ENCODE data around the gene FGD4.

Gene FGD4

DNA sequence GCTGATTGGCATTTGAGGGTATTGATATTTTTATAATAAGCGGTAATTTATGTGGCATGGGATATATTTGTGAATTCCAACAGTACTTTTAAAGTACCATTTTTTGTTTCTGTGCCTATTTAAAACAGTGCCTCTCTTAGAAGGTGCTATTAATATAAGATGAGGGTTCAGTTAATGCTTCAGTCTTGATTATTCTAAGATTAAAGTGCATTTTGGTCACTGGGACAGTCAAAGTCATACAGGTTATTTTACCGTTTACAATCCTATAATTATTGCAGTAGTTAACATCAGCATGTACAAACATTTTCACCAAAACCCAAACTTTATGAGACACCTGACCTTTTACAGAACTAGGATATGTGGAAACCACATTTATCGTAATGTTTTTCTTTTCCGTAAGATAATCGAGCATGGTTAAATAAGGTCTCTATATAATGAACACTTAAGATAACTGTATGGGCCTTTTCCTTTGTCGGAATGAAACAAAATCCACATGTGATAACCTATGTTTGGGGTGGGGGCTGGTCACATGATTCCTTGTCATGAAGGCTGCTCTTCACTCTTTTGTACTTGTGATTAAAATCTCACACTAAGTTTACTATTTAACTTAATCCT is 242.0 kb downstream of the FGD4 start:
- H3K9ac ChIP-seq (ENCODE audit: low read depth, low read length, poor library complexity) = no peak overlapping the region
- H2BK120ac ChIP-seq (ENCODE audit: low read depth, low read length) = no peak overlapping the region
- no peak overlapping the region for H3K4me3 ChIP-seq (ENCODE audit: low read length in 2 of 2)
- no peak overlapping the region for H3K18ac ChIP-seq (ENCODE audit: low read length)
- no peak for DNase-seq (ENCODE audit: low spot score)
- H3K27ac ChIP-seq (replicated peaks; ENCODE audit: low read length) = no peak overlapping the region
- no peak overlapping the region for H4K8ac ChIP-seq (ENCODE audit: low read depth, low read length)
- WGBS, 2 donors (ENCODE audit: extremely low coverage in 2 of 2, insufficient read length in 2 of 2, insufficient replicate concordance in 1 of 2) = 100% methylated on average over 1 of the region's 6 CpGs; no CpG with 5 or more reads in 1 of the 2 donors
- peaks cover 16 to 90% of the 10 kb centered on the region in 2 donors for H3K36me3 ChIP-seq (replicated peaks in 1 of 2; ENCODE audit: control insufficient read depth in 2 of 2, insufficient read depth in 2 of 2, low read length in 2 of 2)
- no peak overlapping the region for H2BK5ac ChIP-seq (ENCODE audit: low read length)
- no peak overlapping the region for H2AK5ac ChIP-seq (ENCODE audit: low read depth, low read length)
- no peak overlapping the region for H3K14ac ChIP-seq (ENCODE audit: low read length)
- no peaks in the 10 kb centered on the region for H3K4me1 ChIP-seq (ENCODE audit: control insufficient read depth in 2 of 2, insufficient read depth in 1 of 2, low read depth in 1 of 2, low read length in 2 of 2)
- no peak overlapping the region for H3K23ac ChIP-seq (ENCODE audit: low read depth, low read length, poor library complexity)
- no peak overlapping the region for H2BK12ac ChIP-seq (ENCODE audit: low read length)
- H3K4me2 ChIP-seq (ENCODE audit: insufficient read depth, low read length, poor library complexity, severe bottlenecking) = no peak overlapping the region
- no peak overlapping the region for H3K4ac ChIP-seq (ENCODE audit: low read length)
- no peak overlapping the region for H4K91ac ChIP-seq (ENCODE audit: low read depth, low read length, poor library complexity)
- H2BK15ac ChIP-seq (ENCODE audit: low read length) = no peak overlapping the region
- no peak overlapping the region for H2AFZ ChIP-seq (ENCODE audit: low read length)
- H3K79me1 ChIP-seq (ENCODE audit: low read depth, low read length) = no peaks in the 10 kb centered on the region
- peaks cover 0 to 2% of the 10 kb centered on the region in 2 donors for H3K9me3 ChIP-seq (replicated peaks in 1 of 2; ENCODE audit: control insufficient read depth in 2 of 2, insufficient read depth in 1 of 2, low read depth in 1 of 2, low read length in 2 of 2)
- no peaks in the 10 kb centered on the region for H3K27me3 ChIP-seq (ENCODE audit: control insufficient read depth in 3 of 3, insufficient read depth in 3 of 3, low read depth in 1 of 3, low read length in 3 of 3)

- Histone ChIP-seq H2BK5ac (ENCODE audit: low read length) (no peak overlapping the region), H4K91ac (ENCODE audit: low read depth, low read length, poor library complexity) (no peak overlapping the region), H3K36me3 (replicated peaks in 1 of 2; ENCODE audit: control insufficient read depth in 2 of 2, insufficient read depth in 2 of 2, low read length in 2 of 2) (peaks cover 8 to 67% of the 10 kb centered on the region in 2 donors), H3K79me1 (ENCODE audit: low read depth, low read length) (no peaks in the 10 kb centered on the region), H3K18ac (ENCODE audit: low read length) (no peak overlapping the region), H3K4ac (ENCODE audit: low read length) (no peak overlapping the region), H3K9ac (ENCODE audit: low read depth, low read length, poor library complexity) (no peak overlapping the region), H3K27ac (replicated peaks; ENCODE audit: low read length) (no peak overlapping the region), H3K4me2 (ENCODE audit: insufficient read depth, low read length, poor library complexity, severe bottlenecking) (no peak overlapping the region), H3K9me3 (replicated peaks in 1 of 2; ENCODE audit: control insufficient read depth in 2 of 2, insufficient read depth in 1 of 2, low read depth in 1 of 2, low read length in 2 of 2) (no peaks in the 10 kb centered on the region), H3K27me3 (ENCODE audit: control insufficient read depth in 3 of 3, insufficient read depth in 3 of 3, low read depth in 1 of 3, low read length in 3 of 3) (no peaks in the 10 kb centered on the region), H2BK120ac (ENCODE audit: low read depth, low read length) (no peak overlapping the region), H4K8ac (ENCODE audit: low read depth, low read length) (no peak overlapping the region), H3K4me3 (ENCODE audit: low read length in 2 of 2) (no peak overlapping the region), H2AK5ac (ENCODE audit: low read depth, low read length) (no peak overlapping the region), H3K14ac (ENCODE audit: low read length) (no peak overlapping the region), H2BK15ac (ENCODE audit: low read length) (no peak overlapping the region), H3K4me1 (ENCODE audit: control insufficient read depth in 2 of 2, insufficient read depth in 1 of 2, low read depth in 1 of 2, low read length in 2 of 2) (no peaks in the 10 kb centered on the region), H2AFZ (ENCODE audit: low read length) (no peak overlapping the region), H2BK12ac (ENCODE audit: low read length) (no peak overlapping the region), H3K23ac (ENCODE audit: low read depth, low read length, poor library complexity) (no peak overlapping the region)
- WGBS, 2 donors (ENCODE audit: extremely low coverage in 2 of 2, insufficient read length in 2 of 2, insufficient replicate concordance in 1 of 2) = no CpG with 5 or more reads among the region's 2 CpGs
- no peak for DNase-seq (ENCODE audit: low spot score)
These were observed 245.1 kb downstream of the FGD4 start for GRCh38 chr12:32644431-32644830.

DNA sequence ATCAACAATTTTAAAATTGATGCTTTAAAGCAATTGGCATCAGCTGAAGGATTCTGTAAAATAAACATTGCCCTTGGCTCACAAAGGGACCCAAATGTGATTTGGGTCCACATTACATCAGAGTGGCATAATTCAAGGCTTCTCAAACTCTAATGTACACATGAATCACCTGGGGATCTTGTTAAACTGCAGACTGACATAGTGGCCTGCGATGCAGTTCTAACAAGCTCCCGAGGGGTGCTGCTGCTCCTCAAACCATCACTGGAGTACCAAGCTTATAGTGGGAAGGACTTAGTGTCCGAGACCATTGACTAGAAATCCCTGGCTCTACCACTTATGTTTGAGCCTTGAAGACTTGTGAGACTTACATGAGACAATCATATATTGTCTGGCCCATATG is 247.9 kb downstream of the FGD4 start:
- Histone ChIP-seq H4K8ac (ENCODE audit: low read depth, low read length) (no peak overlapping the region), H3K18ac (ENCODE audit: low read length) (no peak overlapping the region), H3K27ac (replicated peaks; ENCODE audit: low read length) (no peak overlapping the region), H3K23ac (ENCODE audit: low read depth, low read length, poor library complexity) (no peak overlapping the region), H2AFZ (ENCODE audit: low read length) (no peak overlapping the region), H2AK5ac (ENCODE audit: low read depth, low read length) (no peak overlapping the region), H2BK120ac (ENCODE audit: low read depth, low read length) (no peak overlapping the region), H4K91ac (ENCODE audit: low read depth, low read length, poor library complexity) (no peak overlapping the region), H3K79me1 (ENCODE audit: low read depth, low read length) (no peaks in the 10 kb centered on the region), H3K4ac (ENCODE audit: low read length) (no peak overlapping the region), H3K14ac (ENCODE audit: low read length) (no peak overlapping the region), H2BK5ac (ENCODE audit: low read length) (no peak overlapping the region), H2BK12ac (ENCODE audit: low read length) (no peak overlapping the region), H3K4me1 (ENCODE audit: control insufficient read depth in 2 of 2, insufficient read depth in 1 of 2, low read depth in 1 of 2, low read length in 2 of 2) (no peaks in the 10 kb centered on the region), H3K27me3 (ENCODE audit: control insufficient read depth in 3 of 3, insufficient read depth in 3 of 3, low read depth in 1 of 3, low read length in 3 of 3) (no peaks in the 10 kb centered on the region), H3K9ac (ENCODE audit: low read depth, low read length, poor library complexity) (no peak overlapping the region), H2BK15ac (ENCODE audit: low read length) (no peak overlapping the region), H3K4me2 (ENCODE audit: insufficient read depth, low read length, poor library complexity, severe bottlenecking) (no peak overlapping the region), H3K36me3 (replicated peaks in 1 of 2; ENCODE audit: control insufficient read depth in 2 of 2, insufficient read depth in 2 of 2, low read length in 2 of 2) (peaks cover 2 to 39% of the 10 kb centered on the region in 2 donors), H3K9me3 (replicated peaks in 1 of 2; ENCODE audit: control insufficient read depth in 2 of 2, insufficient read depth in 1 of 2, low read depth in 1 of 2, low read length in 2 of 2) (no peaks in the 10 kb centered on the region), H3K4me3 (ENCODE audit: low read length in 2 of 2) (no peak overlapping the region)
- WGBS, 2 donors (ENCODE audit: extremely low coverage in 2 of 2, insufficient read length in 2 of 2, insufficient replicate concordance in 1 of 2) = no CpG with 5 or more reads among the region's 3 CpGs
- no peak for DNase-seq (ENCODE audit: low spot score)

DNA sequence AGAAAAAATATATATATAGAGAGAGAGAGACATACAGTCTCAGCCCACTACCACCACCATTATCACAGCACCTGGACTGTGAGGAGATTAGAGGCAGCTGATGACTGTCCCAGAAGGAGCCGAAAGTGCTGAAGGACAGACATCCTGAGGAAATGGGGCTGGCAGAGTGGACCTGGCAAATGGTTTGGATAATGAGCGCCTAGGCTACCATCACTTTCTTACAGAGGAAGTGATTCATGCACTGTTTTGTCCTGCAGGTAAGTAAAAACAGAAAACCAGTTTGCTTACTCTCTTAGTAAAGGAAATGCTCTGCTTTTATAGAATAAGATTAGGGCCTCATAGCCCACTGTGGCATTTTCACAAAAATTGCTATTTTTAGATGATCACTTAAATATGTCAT is 251.2 kb downstream of the FGD4 start:
- H3K18ac ChIP-seq (ENCODE audit: low read length) = no peak overlapping the region
- no peak for DNase-seq (ENCODE audit: low spot score)
- no peak overlapping the region for H3K9ac ChIP-seq (ENCODE audit: low read depth, low read length, poor library complexity)
- no peak overlapping the region for H4K91ac ChIP-seq (ENCODE audit: low read depth, low read length, poor library complexity)
- H3K27ac ChIP-seq (replicated peaks; ENCODE audit: low read length) = no peak overlapping the region
- H4K8ac ChIP-seq (ENCODE audit: low read depth, low read length) = no peak overlapping the region
- H2AFZ ChIP-seq (ENCODE audit: low read length) = no peak overlapping the region
- H3K14ac ChIP-seq (ENCODE audit: low read length) = no peak overlapping the region
- H3K23ac ChIP-seq (ENCODE audit: low read depth, low read length, poor library complexity) = no peak overlapping the region
- H3K79me1 ChIP-seq (ENCODE audit: low read depth, low read length) = no peaks in the 10 kb centered on the region
- H3K27me3 ChIP-seq (ENCODE audit: control insufficient read depth in 3 of 3, insufficient read depth in 3 of 3, low read depth in 1 of 3, low read length in 3 of 3) = no peaks in the 10 kb centered on the region
- no peaks in the 10 kb centered on the region for H3K4me1 ChIP-seq (ENCODE audit: control insufficient read depth in 2 of 2, insufficient read depth in 1 of 2, low read depth in 1 of 2, low read length in 2 of 2)
- no peaks in the 10 kb centered on the region for H3K9me3 ChIP-seq (replicated peaks in 1 of 2; ENCODE audit: control insufficient read depth in 2 of 2, insufficient read depth in 1 of 2, low read depth in 1 of 2, low read length in 2 of 2)
- H3K4me3 ChIP-seq (ENCODE audit: low read length in 2 of 2) = no peak overlapping the region
- no peak overlapping the region for H2BK5ac ChIP-seq (ENCODE audit: low read length)
- no peak overlapping the region for H3K4me2 ChIP-seq (ENCODE audit: insufficient read depth, low read length, poor library complexity, severe bottlenecking)
- no peak overlapping the region for H2AK5ac ChIP-seq (ENCODE audit: low read depth, low read length)
- H3K36me3 ChIP-seq (replicated peaks in 1 of 2; ENCODE audit: control insufficient read depth in 2 of 2, insufficient read depth in 2 of 2, low read length in 2 of 2) = peaks cover 2 to 9% of the 10 kb centered on the region in 2 donors
- H3K4ac ChIP-seq (ENCODE audit: low read length) = no peak overlapping the region
- H2BK15ac ChIP-seq (ENCODE audit: low read length) = no peak overlapping the region
- no peak overlapping the region for H2BK120ac ChIP-seq (ENCODE audit: low read depth, low read length)
- no peak overlapping the region for H2BK12ac ChIP-seq (ENCODE audit: low read length)
- no CpG with 5 or more reads among the region's 2 CpGs for WGBS, 2 donors (ENCODE audit: extremely low coverage in 2 of 2, insufficient read length in 2 of 2, insufficient replicate concordance in 1 of 2)

All from neuronal stem cell (in vitro differentiated cells).